IPS-11a (cell line): ENCODE measurements around the gene C17orf50.

Source experiments
- H3K4me3 ChIP-seq: one replicate; pipeline ENCODE4 v1.5.1; 2013; ENCODE audit warnings: low read depth, low read length, control low read depth

The C17orf50 gene

DNA sequence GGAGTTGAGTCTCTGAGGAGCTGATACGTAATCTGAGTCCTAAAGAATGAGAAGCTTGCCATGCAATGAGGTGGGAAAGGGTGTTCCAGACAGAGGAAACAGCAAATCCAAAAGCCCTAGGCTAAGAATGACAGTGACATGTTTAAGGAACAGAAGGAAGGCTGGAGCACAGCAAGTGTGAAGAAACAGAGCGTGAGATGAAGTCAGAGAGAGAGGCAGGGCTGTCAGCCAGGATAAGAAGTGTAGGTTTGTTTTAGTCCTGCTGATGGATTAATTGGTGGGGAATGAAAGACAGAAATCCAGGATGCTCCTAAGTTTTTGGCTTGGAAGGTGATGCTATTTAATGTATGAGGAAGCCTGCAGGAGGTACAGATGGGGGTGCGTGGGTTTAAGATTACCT is 20.3 kb downstream of the C17orf50 start:
- H3K4me3 ChIP-seq, result no peak overlapping the region

DNA sequence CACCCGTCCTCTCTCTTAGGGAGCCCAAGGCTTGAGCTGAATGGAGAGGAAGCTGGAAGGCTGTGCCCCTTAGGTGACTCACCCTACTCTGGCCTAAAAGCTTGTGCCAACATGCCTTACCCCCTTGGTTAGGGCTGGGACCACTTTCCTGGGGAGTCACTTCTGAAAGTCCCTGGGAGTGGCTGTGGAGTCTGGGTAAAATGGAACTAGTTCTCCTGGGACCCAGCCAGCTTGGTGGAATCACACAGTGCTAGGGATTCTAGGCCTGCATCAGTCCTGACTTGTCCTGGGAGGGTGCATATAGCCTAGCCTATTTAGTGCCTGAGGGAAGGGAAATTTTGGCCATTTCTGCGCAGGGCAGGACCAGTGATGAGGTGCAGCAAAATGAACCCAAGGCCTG is 24.2 kb downstream of the C17orf50 start:
- H3K4me3 ChIP-seq, result no peak overlapping the region

DNA sequence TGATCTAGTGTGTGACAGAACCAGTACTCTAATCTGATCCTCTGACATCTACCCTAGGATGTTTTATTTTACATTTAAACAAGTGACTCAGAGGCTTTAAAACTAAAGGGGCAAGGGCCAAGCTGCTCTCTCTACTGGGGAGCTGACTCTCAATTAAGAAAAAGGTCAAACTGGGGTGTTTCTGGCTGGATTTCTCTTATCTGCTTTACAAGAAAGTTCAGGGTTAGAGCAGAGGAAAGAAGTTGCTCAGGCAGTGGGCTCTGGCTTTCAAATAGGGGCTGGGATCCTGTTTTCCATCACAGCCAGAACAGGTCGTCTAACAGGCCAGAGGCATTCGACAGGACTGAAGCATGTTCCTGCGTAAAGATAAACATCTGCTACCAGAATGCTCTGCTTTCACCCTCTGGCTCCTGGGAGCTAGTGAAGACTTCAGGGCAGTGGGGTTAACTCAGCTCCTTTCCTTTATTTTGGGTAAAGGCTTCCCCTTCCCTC is 26.3 kb downstream of the C17orf50 start:
- no peak overlapping the region for H3K4me3 ChIP-seq

DNA sequence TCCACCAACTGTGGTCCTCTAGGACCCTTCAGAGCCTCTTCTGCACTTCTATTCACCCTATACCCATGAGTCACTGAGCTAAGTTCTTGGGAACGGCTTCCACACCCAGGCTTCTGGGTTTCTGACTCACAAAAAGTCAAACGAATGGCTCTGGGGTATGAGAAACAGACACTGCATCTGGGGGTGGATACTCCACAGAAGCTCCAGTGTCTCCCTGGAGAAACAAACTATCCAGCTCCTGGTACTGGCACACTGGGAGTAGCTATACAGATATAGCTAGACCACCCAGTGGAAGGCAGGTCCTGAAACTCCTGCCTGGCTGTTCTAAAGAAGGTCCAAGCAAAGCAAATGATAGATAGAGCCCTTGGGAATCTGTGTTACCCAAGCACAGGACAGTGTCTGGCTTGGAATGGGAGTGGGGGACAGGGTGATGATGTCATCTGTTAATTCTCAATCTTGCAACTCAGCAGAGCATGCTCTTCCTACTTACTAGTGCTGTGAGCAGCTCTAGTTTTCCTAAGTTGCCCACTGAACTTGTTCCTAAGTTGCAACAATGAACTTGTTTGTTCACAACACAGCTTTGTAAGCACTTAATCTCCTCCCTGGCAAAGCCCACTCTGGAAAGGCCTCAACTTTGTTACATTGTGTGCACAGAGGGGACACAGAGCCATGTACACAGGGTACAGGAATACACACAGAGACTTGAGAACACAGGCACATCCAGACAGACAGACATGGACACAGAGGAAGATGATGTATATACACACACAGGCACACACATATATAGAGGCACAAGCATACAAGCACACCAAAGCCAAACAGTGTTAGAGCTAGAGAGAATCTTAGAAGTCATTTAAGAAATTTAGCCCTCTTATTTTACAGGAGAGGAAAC is 28.0 kb downstream of the C17orf50 start:
- no peak overlapping the region for H3K4me3 ChIP-seq

DNA sequence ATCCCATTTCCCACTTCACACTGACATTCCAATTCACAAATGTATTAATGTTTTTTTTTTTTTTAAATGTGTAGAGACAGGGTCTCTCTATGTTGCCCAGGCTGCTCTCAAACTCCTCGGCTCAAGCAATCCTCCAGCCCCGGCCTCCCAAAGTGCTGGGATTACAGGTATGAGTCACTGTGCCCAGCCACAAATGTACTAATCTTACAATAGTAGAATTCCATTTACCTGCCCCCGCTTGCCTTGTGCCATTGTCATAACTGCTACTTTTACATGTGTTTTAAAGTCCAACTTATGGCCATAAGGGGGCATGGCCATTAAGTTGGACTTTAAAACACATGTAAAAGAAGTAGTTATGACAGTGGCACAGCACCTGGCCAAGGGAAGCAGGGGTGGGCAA is 30.2 kb downstream of the C17orf50 start:
- no peak overlapping the region for H3K4me3 ChIP-seq

DNA sequence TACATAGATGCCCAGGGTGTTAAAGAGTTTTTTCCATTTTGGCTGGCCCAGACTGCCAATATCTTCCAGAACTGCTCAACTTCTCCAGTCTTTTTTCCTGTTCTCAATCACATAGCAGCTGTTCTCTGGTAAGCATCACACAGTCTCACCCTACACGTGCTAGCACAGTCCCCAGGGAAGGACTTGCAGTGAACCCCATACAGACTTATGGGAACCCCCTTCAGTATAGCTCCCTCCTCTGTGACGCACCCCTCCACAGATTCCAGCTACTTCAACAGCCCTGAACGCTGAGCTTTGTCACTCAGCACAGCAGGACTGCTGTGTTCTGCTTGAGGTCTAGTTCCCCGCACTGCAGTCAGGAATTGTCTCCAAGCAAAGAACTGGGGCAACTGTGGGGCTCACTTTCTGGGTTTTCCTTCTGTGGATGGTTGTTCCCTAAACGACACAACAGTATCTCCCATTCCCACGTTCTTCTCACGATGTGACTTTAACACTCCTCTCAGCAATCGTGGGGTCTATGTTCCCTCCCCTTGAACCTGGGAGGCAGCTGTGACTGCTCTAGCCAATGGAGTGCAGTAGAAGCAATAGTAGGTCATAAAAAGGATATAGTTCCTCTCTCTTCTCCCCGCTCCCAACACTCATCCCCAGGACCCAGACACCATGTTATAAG is 31.1 kb downstream of the C17orf50 start:
- H3K4me3 ChIP-seq, result no peak overlapping the region

DNA sequence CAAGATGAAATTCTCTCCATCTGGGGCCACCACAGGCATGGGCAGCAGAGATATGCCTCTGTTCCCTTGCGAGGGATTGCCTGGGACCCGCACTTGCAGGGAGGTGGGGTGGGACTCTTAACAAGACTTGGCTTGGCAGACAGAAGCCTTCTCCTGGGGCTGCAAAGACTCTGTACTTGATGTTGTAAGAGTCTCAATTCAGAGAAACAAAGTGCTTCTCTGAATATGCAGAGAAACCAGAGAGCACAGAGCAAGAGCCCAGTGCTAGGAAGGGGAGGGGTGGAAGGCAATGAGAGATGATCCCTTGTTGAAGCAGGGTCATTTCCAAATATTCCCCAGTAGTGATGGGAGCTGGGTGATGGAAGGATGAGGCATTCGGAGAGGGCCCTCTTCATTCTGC is 32.6 kb downstream of the C17orf50 start:
- H3K4me3 ChIP-seq, result no peak overlapping the region

DNA sequence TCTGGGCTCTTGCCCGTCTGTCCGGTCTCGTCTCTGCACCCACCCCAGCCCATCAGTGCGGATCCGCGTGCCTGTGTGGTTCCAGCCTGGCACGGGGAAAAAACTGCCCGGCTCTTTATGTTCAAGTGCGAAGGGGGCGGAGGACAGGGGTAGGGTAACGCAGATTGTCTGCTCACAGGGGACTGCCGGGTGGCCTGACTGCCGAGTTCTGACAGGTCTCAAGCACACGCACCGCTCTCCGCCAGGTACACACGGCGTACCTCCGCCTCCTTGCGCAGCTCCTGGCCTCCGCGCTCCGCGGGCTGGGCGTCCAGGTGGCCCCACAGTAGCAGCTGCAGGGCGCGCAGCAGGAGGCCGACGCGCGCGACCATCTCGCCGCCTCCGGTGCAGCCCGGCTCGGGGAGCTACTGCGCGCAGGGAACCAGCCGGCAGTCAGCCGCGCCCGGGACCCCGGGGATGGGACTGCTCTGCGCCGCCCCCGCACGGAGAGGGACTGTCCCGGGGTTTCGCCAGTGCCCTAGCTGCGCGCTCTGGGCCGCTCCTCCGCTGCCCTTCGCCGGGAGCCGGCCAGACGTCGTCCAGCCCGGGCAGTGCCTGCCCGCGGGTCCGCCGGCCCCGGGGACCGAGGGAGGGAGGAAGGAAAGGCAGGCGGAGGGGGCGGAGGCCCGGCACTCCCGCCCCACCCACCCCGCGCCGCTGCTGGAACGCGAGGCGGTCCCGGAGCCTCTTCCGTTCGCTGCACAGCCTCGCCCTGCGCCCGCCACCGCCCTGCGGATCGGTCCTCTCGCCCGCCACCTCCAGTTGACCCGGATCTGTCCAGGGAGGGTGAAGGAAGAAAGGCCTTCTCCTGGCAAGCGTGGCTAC is 34.6 kb downstream of the C17orf50 start, which contains the start of gene MMP28:
Gene MMP28, minus strand, starts transcription at position 635 of the 864 bp plus-strand sequence. Its CDS starts 264 bp downstream, at position 371.
- H3K4me3 ChIP-seq, result peak within 1 kb of the TSS; percentile 45

DNA sequence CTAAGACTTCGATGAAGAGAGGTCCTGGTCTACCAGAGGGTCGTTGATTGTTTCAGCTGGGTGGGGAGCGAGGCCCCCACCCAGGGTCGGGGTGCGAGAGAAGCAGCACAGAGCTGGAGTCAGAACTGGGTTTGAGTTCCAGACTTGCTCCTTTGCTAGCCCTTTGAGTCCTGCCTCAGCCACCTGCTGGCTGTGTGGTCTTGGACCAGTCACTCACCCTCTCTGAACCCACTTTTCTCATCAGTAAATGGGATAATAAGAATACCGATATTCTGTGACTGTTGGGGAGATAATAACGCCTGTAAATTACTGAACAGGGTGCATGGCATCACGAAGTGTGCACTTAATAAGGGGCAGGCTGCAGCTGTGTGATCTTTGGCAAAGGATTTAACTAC is 35.2 kb downstream of the C17orf50 start:
- H3K4me3 ChIP-seq, result no peak overlapping the region

DNA sequence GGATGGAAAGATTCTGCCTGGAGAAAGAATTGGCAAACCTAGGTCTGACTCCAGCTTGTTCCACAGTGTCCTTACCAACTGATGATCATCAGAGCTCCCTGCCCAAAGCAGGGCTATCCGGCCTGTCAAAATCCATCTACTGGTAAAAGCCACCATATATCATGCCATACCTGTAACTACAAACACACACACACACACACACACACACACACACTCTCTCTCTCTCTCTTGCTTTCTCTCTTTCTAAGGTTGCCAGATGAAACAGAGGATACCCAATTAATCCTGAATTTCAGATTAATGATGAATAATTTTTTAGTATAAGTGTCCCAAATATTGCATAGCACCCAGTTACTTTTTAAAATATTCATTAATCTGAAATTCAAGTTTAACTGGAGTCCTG is 36.3 kb downstream of the C17orf50 start:
- H3K4me3 ChIP-seq, result no peak overlapping the region

DNA sequence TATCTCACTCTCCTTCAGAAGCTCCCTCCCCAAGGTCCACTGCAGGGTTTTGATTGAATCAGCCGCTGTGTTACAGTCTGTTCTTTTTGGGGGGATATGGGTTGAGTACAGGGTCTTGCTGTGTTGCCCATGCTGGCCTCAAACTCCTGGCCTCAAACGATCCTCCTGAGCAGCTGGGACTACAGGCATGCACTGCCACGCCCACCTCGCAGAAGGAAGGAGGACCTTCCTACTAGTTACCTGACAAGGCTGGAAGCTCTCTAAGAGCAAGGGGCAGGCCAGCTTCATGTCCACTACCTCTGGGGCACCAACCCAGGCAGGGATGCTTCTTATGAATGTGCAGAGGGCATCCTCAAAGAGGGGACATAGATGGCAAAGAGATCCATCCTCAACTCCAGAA is 36.7 kb downstream of the C17orf50 start:
- H3K4me3 ChIP-seq, result no peak overlapping the region

DNA sequence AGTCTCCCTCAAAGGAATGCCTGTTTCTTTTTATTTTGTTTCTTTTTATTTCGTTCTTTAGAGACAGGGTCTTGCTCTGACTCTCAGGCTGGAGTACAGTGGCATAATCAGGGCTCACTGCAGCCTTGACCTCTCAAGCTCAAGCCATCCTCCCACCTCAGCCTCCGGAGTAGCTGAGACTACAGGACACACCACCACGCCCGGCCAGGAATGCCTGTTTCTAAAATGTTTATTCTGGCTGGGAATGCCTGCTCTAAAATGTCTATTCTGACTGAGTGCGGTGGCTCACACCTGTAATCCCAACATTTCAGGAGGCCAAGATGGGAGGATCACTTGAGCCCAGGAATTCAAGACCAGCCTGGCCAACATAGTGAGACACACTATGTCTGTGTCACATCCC is 37.2 kb downstream of the C17orf50 start:
- H3K4me3 ChIP-seq, result no peak overlapping the region

DNA sequence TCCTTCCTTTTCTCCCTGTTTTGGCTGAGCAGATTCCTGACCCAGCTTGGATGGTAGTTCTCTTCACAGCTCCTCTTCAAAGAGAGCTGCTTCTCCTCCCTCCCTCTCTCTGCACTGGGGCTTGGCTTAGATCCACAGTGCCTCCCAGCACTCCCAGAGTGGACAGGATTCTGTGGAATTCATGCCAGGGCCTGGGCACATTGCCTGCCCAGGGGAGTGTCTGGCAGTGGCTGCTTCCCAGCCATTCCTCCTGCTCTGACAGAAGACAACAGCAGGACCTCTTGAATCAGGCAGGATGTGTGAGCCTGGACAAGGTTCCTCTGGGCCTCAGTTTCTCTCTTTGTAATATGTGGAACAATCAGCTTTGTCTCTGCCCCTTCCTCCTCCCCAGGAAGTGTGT is 39.3 kb downstream of the C17orf50 start:
- H3K4me3 ChIP-seq, result no peak overlapping the region

DNA sequence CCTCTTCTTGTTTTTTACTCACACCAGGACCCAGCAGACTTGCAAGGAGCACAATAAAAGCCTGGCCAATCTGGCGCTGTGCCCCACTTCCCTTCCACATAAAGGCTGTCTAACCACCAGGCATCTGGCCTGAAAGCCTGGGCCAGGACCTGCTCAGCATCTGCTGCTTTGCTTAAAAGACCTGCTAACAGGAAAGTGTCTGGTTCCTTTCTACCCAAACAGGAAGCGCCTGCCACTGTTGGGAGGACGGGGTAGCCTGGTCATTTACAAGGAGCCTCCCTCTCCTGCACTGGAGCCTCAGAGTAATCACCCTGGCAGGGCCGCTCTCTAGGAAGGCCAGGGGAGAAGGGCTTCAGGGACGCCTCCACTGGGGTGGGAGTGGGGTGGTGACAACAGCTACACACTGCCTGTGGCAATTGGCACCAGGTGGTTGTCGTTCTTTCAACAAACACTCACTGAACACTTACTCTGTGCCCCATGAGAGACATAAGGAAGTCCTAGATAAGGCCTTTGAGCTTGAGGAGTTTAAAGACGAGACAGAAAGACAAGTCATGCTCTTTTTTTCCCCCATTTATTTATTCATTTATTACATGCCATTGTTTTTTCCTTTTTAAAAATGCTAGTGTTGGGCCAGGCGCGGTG is 41.0 kb downstream of the C17orf50 start:
- no peak overlapping the region for H3K4me3 ChIP-seq

DNA sequence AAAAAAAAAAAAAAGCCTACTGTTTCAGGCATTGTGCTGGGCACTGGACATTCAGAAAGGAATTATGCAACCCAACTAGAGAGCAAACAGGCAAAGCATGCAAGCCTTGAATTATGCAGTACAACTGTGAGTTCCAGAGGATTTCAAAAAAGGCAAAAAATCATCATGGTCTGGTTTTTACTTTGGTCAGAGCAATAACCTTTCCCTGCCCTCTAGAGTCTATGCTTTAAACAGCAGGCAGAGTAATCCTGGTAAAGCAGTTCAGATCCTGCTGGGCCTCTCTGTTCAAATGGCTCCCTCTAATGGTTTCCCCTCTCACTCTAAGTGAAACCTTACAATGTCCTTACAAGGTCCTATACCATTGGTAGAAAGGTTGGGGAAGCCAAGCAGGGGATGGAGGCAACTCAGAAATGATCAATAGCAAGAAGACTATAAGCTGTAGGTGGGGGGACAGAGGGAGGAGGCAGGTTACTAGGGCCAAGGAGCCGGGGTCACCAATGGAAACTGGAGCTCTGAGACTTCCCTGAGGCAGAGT is 44.0 kb downstream of the C17orf50 start:
- no peak overlapping the region for H3K4me3 ChIP-seq

DNA sequence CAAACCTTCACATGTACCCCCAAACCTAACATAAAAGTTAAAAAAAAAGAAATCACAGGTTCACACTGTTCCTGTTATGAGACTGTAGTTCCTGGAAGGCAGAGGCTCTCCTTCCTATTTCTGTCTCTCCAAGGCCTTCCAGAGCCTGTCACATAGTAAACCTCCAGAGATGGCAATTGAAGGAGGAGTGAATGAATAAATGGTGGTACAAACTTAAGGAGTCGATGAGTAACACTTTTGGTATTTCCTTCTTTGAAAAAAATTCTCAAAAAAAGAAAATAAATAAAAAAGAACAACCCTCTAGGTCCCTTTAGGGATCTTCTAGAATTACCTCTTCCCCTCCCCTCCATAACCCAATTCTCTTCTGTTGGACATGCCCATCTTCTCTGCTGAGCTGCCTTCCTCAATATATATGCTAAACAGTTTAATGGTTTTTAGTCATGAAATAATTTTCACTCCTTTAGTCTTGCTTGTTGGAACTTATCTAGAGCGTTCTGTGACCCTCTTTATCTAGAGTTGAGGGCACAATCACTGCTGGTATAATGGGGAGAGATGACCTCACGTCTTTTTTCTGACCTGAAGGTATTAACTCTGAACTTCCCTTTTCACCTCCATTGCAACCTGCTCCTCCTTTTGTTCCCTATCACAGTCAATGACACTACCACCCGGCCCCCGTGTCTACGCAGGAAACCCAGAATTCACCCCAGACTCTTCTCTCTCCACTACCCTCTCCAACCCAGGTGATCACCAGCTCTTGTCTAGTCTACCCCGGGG is 46.9 kb downstream of the C17orf50 start:
- no peak overlapping the region for H3K4me3 ChIP-seq

DNA sequence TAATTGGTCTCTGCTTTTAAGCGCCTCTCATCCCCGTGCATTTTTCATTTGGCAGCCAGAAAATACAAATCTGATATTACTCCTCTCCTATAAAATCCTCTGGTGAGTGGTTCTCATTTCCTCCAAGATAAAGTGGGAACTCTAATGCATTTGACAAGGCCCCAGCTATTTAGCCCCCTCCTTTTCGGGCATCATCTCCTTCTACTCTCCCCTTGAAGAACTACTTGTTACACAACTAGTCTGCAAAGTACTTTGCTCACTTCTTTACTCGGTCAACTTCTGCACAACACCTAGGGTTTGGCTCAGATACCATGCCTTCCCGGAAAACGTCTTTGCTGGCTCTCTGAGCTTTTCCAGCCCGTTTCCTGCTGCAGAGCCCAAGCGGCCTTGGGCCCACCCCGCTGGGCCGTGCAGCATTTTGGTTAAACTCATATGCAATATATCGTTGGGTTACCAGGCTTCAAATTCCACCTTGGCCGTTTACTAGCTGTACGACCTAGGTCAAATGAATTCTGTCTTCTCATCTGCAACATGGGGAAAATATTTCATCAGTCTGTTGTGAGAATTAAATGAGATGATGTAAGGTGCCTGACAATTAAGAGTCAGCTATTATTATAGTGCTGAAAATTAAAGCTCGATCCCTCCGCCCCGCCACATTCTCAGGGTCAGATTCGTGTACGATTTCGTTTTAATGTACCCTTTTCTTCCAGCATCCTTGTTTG is 47.7 kb downstream of the C17orf50 start:
- peak overlapping the region; percentile 99 for H3K4me3 ChIP-seq

DNA sequence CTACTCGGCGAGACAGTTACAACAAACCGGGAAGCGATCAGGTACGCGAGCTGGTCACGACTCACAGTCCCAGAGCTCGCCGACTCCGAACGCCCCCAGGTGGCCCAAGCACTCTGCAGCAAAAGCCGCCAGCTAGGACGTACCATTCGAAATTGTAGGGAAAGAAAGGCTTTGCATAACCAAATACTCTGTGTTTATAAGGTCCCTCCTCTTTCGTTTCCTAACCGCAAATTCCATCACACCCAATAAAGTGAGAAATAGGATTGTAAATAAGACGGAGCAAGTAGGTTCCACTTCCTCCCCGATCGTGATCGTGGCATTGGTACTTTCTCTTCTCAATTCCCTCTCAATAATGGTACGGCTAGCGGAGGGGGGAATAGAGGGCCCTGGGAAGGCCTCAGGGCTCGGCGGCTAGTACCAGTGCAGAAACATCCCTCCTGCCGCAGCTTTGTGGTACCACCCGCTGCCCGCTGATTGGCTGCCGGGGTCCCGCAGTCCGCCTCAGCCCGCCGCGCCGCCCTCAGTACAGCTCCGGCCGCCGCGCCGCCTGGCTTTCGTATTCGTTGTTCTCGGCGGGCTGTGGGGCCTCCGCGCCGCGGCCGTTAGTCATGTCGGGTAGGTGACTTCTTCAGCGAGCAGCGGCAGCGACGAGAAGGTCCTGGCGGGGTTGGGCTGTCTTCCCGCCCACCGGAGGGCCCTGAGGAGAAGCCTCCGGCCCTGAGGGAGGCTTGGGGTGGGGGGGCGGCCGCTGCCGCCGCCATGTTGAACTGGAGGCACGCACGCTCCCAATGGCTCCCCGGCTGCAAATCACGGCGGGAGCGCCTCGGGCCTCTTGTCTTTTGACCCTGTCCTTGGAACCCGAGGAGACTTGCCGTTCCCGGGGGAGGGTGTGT is 48.5 kb downstream of the C17orf50 start, which contains the start of gene TAF15:
Gene TAF15, plus strand, starts transcription at position 523 of the 893 bp plus-strand sequence. Its CDS starts 86 bp downstream, at position 609.
- H3K4me3 ChIP-seq, result peak within 1 kb of the TSS; percentile 99
